Fibroblast of lung (primary cell): ENCODE results near the gene DPH2.

Source experiments
- EZH2 ChIP-seq: IDR thresholded peaks from 2 replicates; pipeline ENCODE4 v1.5.1; 2012; ENCODE audit warnings: low read length, control low read depth, mild to moderate bottlenecking; ENCODE audit errors: missing control alignments
- TF ChIP-seq, protein P1 (sequence below), 2 donors: IDR thresholded peaks in 1 of 2; conservative IDR thresholded peaks in 1 of 2; 1 replicate in 1 of 2; 2 replicates in 1 of 2; pipeline ENCODE4 v1.5.1; 2011 to 2012; ENCODE audit warnings: low read length in 2 of 2, control low read depth in 1 of 2, inconsistent platforms in 1 of 2, low read depth in 1 of 2, mild to moderate bottlenecking in 1 of 2

DNA sequence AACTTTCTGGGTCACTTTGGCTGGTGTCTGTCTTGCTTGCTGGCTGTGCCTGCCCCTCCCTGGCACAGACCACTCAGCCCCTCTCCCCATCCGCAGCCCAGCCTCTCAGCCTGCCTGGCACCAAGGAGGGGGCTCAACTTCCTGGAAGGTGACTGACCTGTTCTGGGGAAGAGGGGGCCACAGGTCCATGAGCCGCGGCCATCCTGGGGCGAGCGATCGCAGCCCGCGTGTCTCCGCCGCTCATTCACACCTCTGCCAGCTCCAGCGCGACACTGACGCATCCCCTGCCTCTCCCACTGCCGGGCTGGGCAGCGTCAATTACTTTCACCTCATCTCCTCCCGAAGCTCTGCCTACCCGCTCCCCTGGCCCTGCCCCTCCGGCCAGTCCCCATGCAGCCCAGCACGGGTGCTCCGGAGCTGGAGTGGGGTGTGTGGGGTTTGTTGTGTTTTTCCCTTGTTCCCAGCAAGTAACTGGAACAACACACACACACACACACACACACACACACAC is 47.1 kb downstream of the DPH2 start:
- TF ChIP-seq, protein P1, sequence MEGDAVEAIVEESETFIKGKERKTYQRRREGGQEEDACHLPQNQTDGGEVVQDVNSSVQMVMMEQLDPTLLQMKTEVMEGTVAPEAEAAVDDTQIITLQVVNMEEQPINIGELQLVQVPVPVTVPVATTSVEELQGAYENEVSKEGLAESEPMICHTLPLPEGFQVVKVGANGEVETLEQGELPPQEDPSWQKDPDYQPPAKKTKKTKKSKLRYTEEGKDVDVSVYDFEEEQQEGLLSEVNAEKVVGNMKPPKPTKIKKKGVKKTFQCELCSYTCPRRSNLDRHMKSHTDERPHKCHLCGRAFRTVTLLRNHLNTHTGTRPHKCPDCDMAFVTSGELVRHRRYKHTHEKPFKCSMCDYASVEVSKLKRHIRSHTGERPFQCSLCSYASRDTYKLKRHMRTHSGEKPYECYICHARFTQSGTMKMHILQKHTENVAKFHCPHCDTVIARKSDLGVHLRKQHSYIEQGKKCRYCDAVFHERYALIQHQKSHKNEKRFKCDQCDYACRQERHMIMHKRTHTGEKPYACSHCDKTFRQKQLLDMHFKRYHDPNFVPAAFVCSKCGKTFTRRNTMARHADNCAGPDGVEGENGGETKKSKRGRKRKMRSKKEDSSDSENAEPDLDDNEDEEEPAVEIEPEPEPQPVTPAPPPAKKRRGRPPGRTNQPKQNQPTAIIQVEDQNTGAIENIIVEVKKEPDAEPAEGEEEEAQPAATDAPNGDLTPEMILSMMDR (conservative IDR thresholded peaks at IDR 0.05 in 1 of 2, IDR thresholded peaks at IDR 0.05 in 1 of 2; ENCODE audit: low read depth in 1 of 2, low read length in 2 of 2) = no peak
- TF ChIP-seq EZH2 = no peak
